H9 (cell line): ENCODE measurements around the gene ARF1. TPM values are rescaled to one million over a fixed set of nuclear protein-coding genes. Genes with fewer than 3 reads are reported as not detected.

Experiments used
- DNase-seq: peaks from one replicate; pipeline ENCODE4 v3.0.0-alpha.2; 2017
- H2AFZ ChIP-seq: one replicate; pipeline ENCODE4 v1.6.1; 2013; ENCODE audit warnings: mild to moderate bottlenecking, low read length, control low read depth, moderate library complexity
- H2AK5ac ChIP-seq: 2 replicates; pipeline ENCODE4 v1.6.1; 2013; ENCODE audit warnings: low read length, control low read depth, mixed read lengths; ENCODE audit not compliant: insufficient read length
- H2BK120ac ChIP-seq: one replicate; pipeline ENCODE4 v1.6.1; 2013; ENCODE audit warnings: low read depth, mild to moderate bottlenecking, low read length, control low read depth, inconsistent platforms; ENCODE audit not compliant: poor library complexity, severe bottlenecking
- H2BK12ac ChIP-seq: 2 replicates; pipeline ENCODE4 v1.6.1; 2013; ENCODE audit warnings: low read length, control low read depth, mixed read lengths, low read depth; ENCODE audit not compliant: insufficient read length
- H2BK15ac ChIP-seq: 2 replicates; pipeline ENCODE4 v1.6.1; 2013; ENCODE audit warnings: low read depth, low read length, control low read depth
- H2BK20ac ChIP-seq: one replicate; pipeline ENCODE4 v1.6.1; 2013; ENCODE audit warnings: low read depth, mild to moderate bottlenecking, low read length, control low read depth, inconsistent platforms; ENCODE audit not compliant: poor library complexity, severe bottlenecking
- H2BK5ac ChIP-seq: 2 replicates; pipeline ENCODE4 v1.6.1; 2013; ENCODE audit warnings: low read length, control low read depth, mixed read lengths; ENCODE audit not compliant: insufficient read length
- H3K14ac ChIP-seq: 2 replicates; pipeline ENCODE4 v1.6.1; 2013; ENCODE audit warnings: low read length, control low read depth; ENCODE audit not compliant: insufficient read depth
- H3K18ac ChIP-seq: 2 replicates; pipeline ENCODE4 v1.6.1; 2013; ENCODE audit warnings: low read depth, mild to moderate bottlenecking, mixed read lengths, low read length, control low read depth; ENCODE audit not compliant: insufficient read length
- H3K23ac ChIP-seq: 2 replicates; pipeline ENCODE4 v1.6.1; 2013; ENCODE audit warnings: low read length, control low read depth, mixed read lengths, low read depth; ENCODE audit not compliant: insufficient read length
- H3K23me2 ChIP-seq: 2 replicates; pipeline ENCODE4 v1.6.1; 2013; ENCODE audit warnings: low read depth, mild to moderate bottlenecking, mixed read lengths, low read length, control low read depth; ENCODE audit not compliant: insufficient read length, poor library complexity, severe bottlenecking
- H3K27ac ChIP-seq: 2 replicates; pipeline ENCODE4 v1.5.1; 2013; ENCODE audit warnings: low read length, control low read depth, mixed read lengths, low read depth; ENCODE audit not compliant: insufficient read length
- H3K27me3 ChIP-seq: 2 replicates; pipeline ENCODE4 v1.6.1; 2013; ENCODE audit warnings: low read length, control low read depth, inconsistent platforms; ENCODE audit not compliant: insufficient read depth
- H3K4ac ChIP-seq: 2 replicates; pipeline ENCODE4 v1.6.1; 2013; ENCODE audit warnings: low read depth, mild to moderate bottlenecking, control low read depth, inconsistent platforms, low read length, moderate library complexity
- H3K4me1 ChIP-seq: 2 replicates; pipeline ENCODE4 v1.6.1; 2013; ENCODE audit warnings: low read length, control low read depth, inconsistent platforms; ENCODE audit not compliant: insufficient read depth
- H3K4me2 ChIP-seq: 2 replicates; pipeline ENCODE4 v1.6.1; 2013; ENCODE audit warnings: low read length, control low read depth, mixed read lengths; ENCODE audit not compliant: insufficient read length, insufficient read depth
- H3K56ac ChIP-seq: 2 replicates; pipeline ENCODE4 v1.6.1; 2013; ENCODE audit warnings: low read depth, mild to moderate bottlenecking, mixed read lengths, low read length, control low read depth; ENCODE audit not compliant: insufficient read length
- H3K79me1 ChIP-seq: 2 replicates; pipeline ENCODE4 v1.6.1; 2013; ENCODE audit warnings: low read depth, mild to moderate bottlenecking, moderate library complexity, low read length, control low read depth, inconsistent platforms; ENCODE audit not compliant: insufficient read depth, poor library complexity, severe bottlenecking
- H3K79me2 ChIP-seq: 2 replicates; pipeline ENCODE4 v1.6.1; 2013; ENCODE audit warnings: low read length, control low read depth, inconsistent platforms; ENCODE audit not compliant: insufficient read depth
- H3K9ac ChIP-seq: 2 replicates; pipeline ENCODE4 v1.6.1; 2013; ENCODE audit warnings: low read length, control low read depth, mixed read lengths; ENCODE audit not compliant: insufficient read length; ENCODE audit errors: extremely low read depth
- H3K9me3 ChIP-seq: one replicate; pipeline ENCODE4 v1.6.1; 2013; ENCODE audit warnings: low read depth, low read length, inconsistent platforms; ENCODE audit not compliant: control insufficient read depth
- H3T11ph ChIP-seq: one replicate; pipeline ENCODE4 v1.6.1; 2013; ENCODE audit warnings: mild to moderate bottlenecking, low read length, control low read depth, inconsistent platforms
- H4K20me1 ChIP-seq: one replicate; pipeline ENCODE4 v1.6.1; 2013; ENCODE audit not compliant: control insufficient read depth, insufficient read length, insufficient read depth
- H4K5ac ChIP-seq: 2 replicates; pipeline ENCODE4 v1.6.1; 2013; ENCODE audit warnings: low read depth, mild to moderate bottlenecking, mixed read lengths, low read length, control low read depth; ENCODE audit not compliant: insufficient read length
- H4K8ac ChIP-seq: replicated peaks from 2 replicates; pipeline ENCODE4 v1.6.1; 2013; ENCODE audit warnings: low read length, control low read depth, mixed read lengths, low read depth; ENCODE audit not compliant: insufficient read length
- H4K91ac ChIP-seq: 2 replicates; pipeline ENCODE4 v1.6.1; 2013; ENCODE audit warnings: low read depth, mild to moderate bottlenecking, moderate library complexity, mixed read lengths, low read length, control low read depth; ENCODE audit not compliant: insufficient read length
- H3K27ac Mint-ChIP-seq, 3 experiments: 2 replicates in 2 of 3; 3 replicates in 1 of 3; pipeline ENCODE4 v1.8.0; 2020 to 2021; ENCODE audit warnings: mixed read lengths in 3 of 3, mild to moderate bottlenecking in 1 of 3, moderate library complexity in 1 of 3
- H3K27me3 Mint-ChIP-seq: 2 replicates; pipeline ENCODE4 v1.8.0; 2021; ENCODE audit warnings: low read depth, mild to moderate bottlenecking, moderate library complexity, mixed read lengths
- H3K36me3 Mint-ChIP-seq, 3 experiments: 2 replicates in 2 of 3; 3 replicates in 1 of 3; pipeline ENCODE4 v1.8.0; 2020 to 2021; ENCODE audit warnings: low read depth in 3 of 3, mixed read lengths in 3 of 3; ENCODE audit not compliant: insufficient read depth in 1 of 3
- H3K4me1 Mint-ChIP-seq, 2 experiments: 2 replicates each; pipeline ENCODE4 v1.8.0; 2020; ENCODE audit warnings: mixed read lengths in 2 of 2
- H3K4me3 Mint-ChIP-seq, 2 experiments: 2 replicates in 1 of 2; 3 replicates in 1 of 2; pipeline ENCODE4 v1.8.0; 2020 to 2021; ENCODE audit warnings: mild to moderate bottlenecking in 2 of 2, mixed read lengths in 2 of 2, moderate library complexity in 1 of 2
- H3K9me3 Mint-ChIP-seq, 2 experiments: 2 replicates in 1 of 2; 3 replicates in 1 of 2; pipeline ENCODE4 v1.8.0; 2020; ENCODE audit warnings: mild to moderate bottlenecking in 2 of 2, mixed read lengths in 2 of 2, moderate library complexity in 1 of 2
- WGBS: extraction: QIAGEN DNeasy Blood & Tissue Kit; methylation state at CpG from one replicate; pipeline ENCODE4 v1.1.7; 2013; ENCODE audit warnings: missing lambda C conversion rate, low lambda C conversion rate, mixed read lengths; ENCODE audit not compliant: insufficient read length; ENCODE audit errors: extremely low coverage; 5-methylcytosine and 5-hydroxymethylcytosine counted together
- total RNA-seq: library from RNA; stranded (reverse); gene quantifications from 2 replicates; pipeline ENCODE4 v1.2.1, GENCODE V29; 2021
- TF ChIP-seq, protein P1 (sequence below): fragments of 200-600 bp; sonication (generic); conservative IDR thresholded peaks from 3 replicates; pipeline ENCODE4 v1.8.0; 2021; ENCODE audit warnings: antibody characterized with exemption, mild to moderate bottlenecking

ARF1 gene
- total RNA-seq, 1 experiment from 2014 or later, result 258 TPM

DNA sequence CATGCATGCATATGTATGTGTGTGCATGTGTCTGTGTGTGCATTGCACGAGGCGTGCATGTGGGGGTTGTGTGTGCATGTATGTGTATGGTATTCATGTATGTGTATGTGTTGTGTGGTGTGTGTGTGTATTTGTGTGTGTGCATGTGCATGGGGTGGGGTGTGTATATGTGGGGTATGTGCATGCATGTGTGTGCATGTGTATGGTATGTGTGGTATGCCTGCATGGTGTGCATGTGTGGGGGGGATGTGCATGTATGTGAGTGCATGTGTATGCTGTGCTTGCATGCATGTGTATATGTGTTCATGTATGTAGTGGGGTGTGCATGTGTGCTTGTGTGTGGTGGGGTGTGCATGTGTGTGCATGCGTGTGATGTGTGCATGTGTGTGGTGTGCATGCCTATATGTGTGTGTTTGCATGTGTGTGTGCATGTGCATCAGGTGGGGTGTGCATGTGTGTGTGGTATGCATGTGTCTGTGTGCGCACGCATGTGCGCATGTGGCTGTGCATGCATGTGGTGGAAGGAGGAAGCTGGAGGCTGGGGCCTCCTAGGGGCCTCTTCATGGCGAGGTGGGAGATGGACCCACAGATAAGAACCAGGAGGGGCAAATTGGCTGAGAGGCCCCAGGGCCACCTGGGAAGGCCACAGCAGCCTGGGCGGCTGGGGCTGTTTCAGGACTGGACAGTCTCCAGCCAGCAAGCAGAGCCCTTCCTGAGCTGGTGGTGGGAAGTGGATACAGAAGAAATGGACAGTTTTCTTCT is 35.9 kb upstream of the ARF1 start:
- Mint-ChIP-seq H3K9me3 (peaks cover 0 to 4% of the 10 kb centered on the region in 2 experiments; a peak in 2 of 5 replicates), H3K27me3 (peaks cover 58% of the 10 kb centered on the region), H3K36me3 (no peaks in the 10 kb centered on the region; a peak in 1 of 7 replicates), H3K27ac (no peak overlapping the region; a peak in 1 of 7 replicates), H3K4me1 (peaks cover 0 to 9% of the 10 kb centered on the region in 2 experiments; a peak in 2 of 4 replicates), H3K4me3 (no peak overlapping the region; a peak in 1 of 5 replicates)
- Histone ChIP-seq H3K27ac (no peak overlapping the region), H2BK120ac (no peak overlapping the region), H2BK20ac (no peak overlapping the region), H2AK5ac (no peak overlapping the region), H4K20me1 (no peaks in the 10 kb centered on the region), H4K91ac (no peak overlapping the region), H3K4me2 (no peak overlapping the region), H3K9ac (no peak overlapping the region), H3K79me2 (no peaks in the 10 kb centered on the region), H3K79me1 (no peaks in the 10 kb centered on the region), H3T11ph (no peak overlapping the region), H3K23me2 (peaks cover 3% of the 10 kb centered on the region), H3K23ac (no peak overlapping the region), H2BK15ac (no peak overlapping the region), H3K9me3 (no peaks in the 10 kb centered on the region), H4K8ac (no peak overlapping the region), H3K14ac (no peak overlapping the region), H2BK12ac (no peak overlapping the region), H2BK5ac (no peak overlapping the region), H3K4me1 (no peaks in the 10 kb centered on the region; the same call in 1 of the 2 replicates), H2AFZ (no peak overlapping the region), H3K27me3 (peaks cover 12% of the 10 kb centered on the region; the same call in 1 of the 2 replicates), H3K18ac (no peak overlapping the region), H3K4ac (no peak overlapping the region), H3K56ac (no peak overlapping the region), H4K5ac (peak overlapping the region; percentile 28)
- no peak for DNase-seq
- TF ChIP-seq, protein P1, sequence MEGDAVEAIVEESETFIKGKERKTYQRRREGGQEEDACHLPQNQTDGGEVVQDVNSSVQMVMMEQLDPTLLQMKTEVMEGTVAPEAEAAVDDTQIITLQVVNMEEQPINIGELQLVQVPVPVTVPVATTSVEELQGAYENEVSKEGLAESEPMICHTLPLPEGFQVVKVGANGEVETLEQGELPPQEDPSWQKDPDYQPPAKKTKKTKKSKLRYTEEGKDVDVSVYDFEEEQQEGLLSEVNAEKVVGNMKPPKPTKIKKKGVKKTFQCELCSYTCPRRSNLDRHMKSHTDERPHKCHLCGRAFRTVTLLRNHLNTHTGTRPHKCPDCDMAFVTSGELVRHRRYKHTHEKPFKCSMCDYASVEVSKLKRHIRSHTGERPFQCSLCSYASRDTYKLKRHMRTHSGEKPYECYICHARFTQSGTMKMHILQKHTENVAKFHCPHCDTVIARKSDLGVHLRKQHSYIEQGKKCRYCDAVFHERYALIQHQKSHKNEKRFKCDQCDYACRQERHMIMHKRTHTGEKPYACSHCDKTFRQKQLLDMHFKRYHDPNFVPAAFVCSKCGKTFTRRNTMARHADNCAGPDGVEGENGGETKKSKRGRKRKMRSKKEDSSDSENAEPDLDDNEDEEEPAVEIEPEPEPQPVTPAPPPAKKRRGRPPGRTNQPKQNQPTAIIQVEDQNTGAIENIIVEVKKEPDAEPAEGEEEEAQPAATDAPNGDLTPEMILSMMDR, result no peak
- no CpG with 5 or more reads among the region's 8 CpGs for WGBS
